Keratinocyte (primary cell): ENCODE results near the gene GAREM1. TPM values are rescaled to one million over a fixed set of nuclear protein-coding genes. Genes with fewer than 3 reads are reported as not detected.

ENCODE experiments used
- DNase-seq: peaks from one replicate; pipeline ENCODE4 v3.0.0-alpha.2; 2011; ENCODE audit warnings: low read depth, missing footprints, low spot score
- FAIRE-seq: peaks from 2 replicates; lab custom pipeline; 2011; peaks lifted over from hg19 to GRCh38; lab: Jason Lieb, UNC
- H2AFZ ChIP-seq: 2 replicates; pipeline ENCODE4 v1.6.0; 2012; ENCODE audit warnings: low read length, control low read depth, inconsistent platforms; ENCODE audit not compliant: control insufficient read depth
- H3K27ac ChIP-seq: 2 replicates; pipeline ENCODE4 v1.5.1; 2011; ENCODE audit warnings: low read length; ENCODE audit not compliant: control insufficient read depth, insufficient read depth
- H3K27me3 ChIP-seq: 3 replicates; pipeline ENCODE4 v1.6.0; 2011; ENCODE audit warnings: low read length; ENCODE audit not compliant: control insufficient read depth, insufficient read depth; ENCODE audit errors: extremely low read depth
- H3K36me3 ChIP-seq, 2 experiments: 2 replicates in 1 of 2; 3 replicates in 1 of 2; pipeline ENCODE4 v1.5.1; 2011; ENCODE audit warnings: low read length in 2 of 2, mild to moderate bottlenecking in 1 of 2; ENCODE audit not compliant: control insufficient read depth in 2 of 2, insufficient read depth in 2 of 2; ENCODE audit errors: extremely low read depth in 1 of 2
- H3K4me1 ChIP-seq: 3 replicates; pipeline ENCODE4 v1.5.1; 2011; ENCODE audit warnings: low read length; ENCODE audit not compliant: control insufficient read depth, insufficient read depth; ENCODE audit errors: extremely low read depth
- H3K4me2 ChIP-seq: 3 replicates; pipeline ENCODE4 v1.6.0; 2011; ENCODE audit warnings: low read depth, low read length; ENCODE audit not compliant: control insufficient read depth, insufficient read depth; ENCODE audit errors: extremely low read depth
- H3K4me3 ChIP-seq, 3 experiments: fragments of 200-600 bp in 1 of 3; sonication (generic) in 1 of 3; 2 replicates in 2 of 3; 3 replicates in 1 of 3; pipeline ENCODE4 v1.5.1; 2011 to 2016; ENCODE audit warnings: low read length in 3 of 3, mild to moderate bottlenecking in 3 of 3, control low read depth in 2 of 3, inconsistent platforms in 1 of 3, low read depth in 1 of 3, mixed read lengths in 1 of 3, mixed run types in 1 of 3, moderate library complexity in 1 of 3; ENCODE audit not compliant: control insufficient read depth in 2 of 3, insufficient read depth in 2 of 3; ENCODE audit errors: extremely low read depth in 1 of 3
- H3K79me2 ChIP-seq: 2 replicates; pipeline ENCODE4 v1.6.0; 2012; ENCODE audit warnings: low read length; ENCODE audit not compliant: control insufficient read depth, insufficient read depth
- H3K9ac ChIP-seq: 3 replicates; pipeline ENCODE4 v1.6.0; 2011; ENCODE audit warnings: low read length; ENCODE audit not compliant: control insufficient read depth, insufficient read depth; ENCODE audit errors: extremely low read depth
- H3K9me1 ChIP-seq: 3 replicates; pipeline ENCODE4 v1.6.0; 2011; ENCODE audit warnings: low read length; ENCODE audit not compliant: control insufficient read depth, insufficient read depth; ENCODE audit errors: extremely low read depth
- H3K9me3 ChIP-seq: 2 replicates; pipeline ENCODE4 v1.5.1; 2012; ENCODE audit warnings: low read depth, low read length; ENCODE audit not compliant: control insufficient read depth
- H4K20me1 ChIP-seq: 3 replicates; pipeline ENCODE4 v1.6.0; 2011; ENCODE audit warnings: low read length; ENCODE audit not compliant: control insufficient read depth, insufficient read depth; ENCODE audit errors: extremely low read depth
- CTCF ChIP-seq, 3 experiments: IDR thresholded peaks in 1 of 3; conservative IDR thresholded peaks in 1 of 3; optimal IDR thresholded peaks in 1 of 3; 2 replicates in 2 of 3; 3 replicates in 1 of 3; pipeline versions ENCODE3 to v1.5.1; 2011; ENCODE audit warnings: low read length in 3 of 3, mild to moderate bottlenecking in 3 of 3, moderate library complexity in 2 of 3, control low read depth in 1 of 3, inconsistent platforms in 1 of 3; ENCODE audit not compliant: insufficient read depth in 2 of 3; ENCODE audit errors: extremely low read depth in 1 of 3
- EZH2 ChIP-seq: IDR thresholded peaks from one replicate; pipeline ENCODE4 v1.6.1; 2012; ENCODE audit warnings: inconsistent platforms, mild to moderate bottlenecking, low read length, moderate library complexity
- dilution Hi-C: fragments of 300-500 bp; cut with MboI; formaldehyde crosslinking; loops from one replicate; pipeline ENCODE4 v1.7.0; 2020; ENCODE audit warnings: low sequenced_read_pairs; ENCODE audit not compliant: extremely low pct_ligation_motif_present
- polyA plus RNA-seq, 5 experiments: library from polyadenylated mRNA; depleted of rRNA in 3 of 5; stranded (reverse) in 3 of 5; stranded (forward) in 1 of 5; unstranded in 1 of 5; fragments of >200 nt; gene quantifications; 1 replicate in 1 of 5; 2 replicates in 3 of 5; 3 replicates in 1 of 5; pipeline versions ENCODE4 v1.2.1 to v1.2.3, GENCODE V29; 2011 to 2012; ENCODE audit warnings: missing spikeins in 2 of 5, low read depth in 1 of 5, low replicate concordance in 1 of 5

GAREM1 gene
- polyA plus RNA-seq, 1 donor (not counting 4 experiments of a cell fraction or from before 2014, with no cell fraction given) = 3.8 TPM

DNA sequence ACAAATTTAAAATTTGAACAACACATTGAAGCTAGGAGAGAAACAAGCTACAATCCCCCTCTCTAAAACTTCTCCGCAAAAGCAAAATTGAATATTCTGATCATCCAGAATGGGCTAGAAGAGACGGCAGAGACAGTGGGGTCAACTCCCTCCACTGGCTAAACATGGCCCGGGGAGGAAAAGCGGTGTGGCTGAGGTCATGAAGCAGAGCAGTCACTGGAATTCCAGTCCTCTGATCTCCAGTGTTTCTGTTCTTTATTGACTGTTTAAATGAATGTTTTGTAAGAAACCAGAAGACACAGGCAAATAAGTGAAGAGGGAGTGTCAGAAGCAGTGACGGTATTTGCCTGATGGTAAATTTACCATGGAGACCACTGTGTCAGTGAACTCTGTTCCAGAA, 116.2 kb downstream of the GAREM1 start:
- Histone ChIP-seq H4K20me1 (no peaks in the 10 kb centered on the region), H3K27ac (no peak overlapping the region), H3K9me3 (no peaks in the 10 kb centered on the region), H3K4me2 (no peak overlapping the region), H3K4me3 (no peak overlapping the region), H3K9me1 (no peaks in the 10 kb centered on the region), H3K27me3 (no peaks in the 10 kb centered on the region), H2AFZ (no peak overlapping the region), H3K79me2 (no peaks in the 10 kb centered on the region), H3K36me3 (no peaks in the 10 kb centered on the region), H3K4me1 (peaks cover 13% of the 10 kb centered on the region), H3K9ac (no peak overlapping the region)
- DNase-seq = no peak
- TF ChIP-seq CTCF (optimal IDR thresholded peaks at IDR 0.05 in 1 of 3, IDR thresholded peaks at IDR 0.05 in 1 of 3, conservative IDR thresholded peaks at IDR 0.05 in 1 of 3; ENCODE audit: extremely low read depth in 1 of 3, insufficient read depth in 2 of 3, low read length in 3 of 3) = no peak
- no peak for FAIRE-seq
- dilution Hi-C loops = no loop called here

GRCh38 chr18:32353257-32353656, 117.4 kb downstream of the GAREM1 start:
- Histone ChIP-seq H3K4me2 (no peak overlapping the region), H3K9ac (no peak overlapping the region), H2AFZ (no peak overlapping the region), H3K27me3 (no peaks in the 10 kb centered on the region), H3K36me3 (no peaks in the 10 kb centered on the region), H3K4me3 (no peak overlapping the region), H4K20me1 (no peaks in the 10 kb centered on the region), H3K9me3 (no peaks in the 10 kb centered on the region), H3K27ac (no peak overlapping the region), H3K9me1 (no peaks in the 10 kb centered on the region), H3K4me1 (peaks cover 17% of the 10 kb centered on the region), H3K79me2 (no peaks in the 10 kb centered on the region)
- FAIRE-seq = no peak
- dilution Hi-C loops = no loop called here
- TF ChIP-seq CTCF (optimal IDR thresholded peaks at IDR 0.05 in 1 of 3, IDR thresholded peaks at IDR 0.05 in 1 of 3, conservative IDR thresholded peaks at IDR 0.05 in 1 of 3; ENCODE audit: extremely low read depth in 1 of 3, insufficient read depth in 2 of 3, low read length in 3 of 3) = no peak
- no peak for TF ChIP-seq EZH2
- DNase-seq = no peak
